Measurements from ENCODE around the gene UQCR11. TPM values are rescaled to one million over a fixed set of nuclear protein-coding genes. Genes with fewer than 3 reads are reported as not detected.

Gene UQCR11
- total and polyA plus RNA-seq, 2 experiments from 2014 or later, result 49.3 to 669 TPM

DNA sequence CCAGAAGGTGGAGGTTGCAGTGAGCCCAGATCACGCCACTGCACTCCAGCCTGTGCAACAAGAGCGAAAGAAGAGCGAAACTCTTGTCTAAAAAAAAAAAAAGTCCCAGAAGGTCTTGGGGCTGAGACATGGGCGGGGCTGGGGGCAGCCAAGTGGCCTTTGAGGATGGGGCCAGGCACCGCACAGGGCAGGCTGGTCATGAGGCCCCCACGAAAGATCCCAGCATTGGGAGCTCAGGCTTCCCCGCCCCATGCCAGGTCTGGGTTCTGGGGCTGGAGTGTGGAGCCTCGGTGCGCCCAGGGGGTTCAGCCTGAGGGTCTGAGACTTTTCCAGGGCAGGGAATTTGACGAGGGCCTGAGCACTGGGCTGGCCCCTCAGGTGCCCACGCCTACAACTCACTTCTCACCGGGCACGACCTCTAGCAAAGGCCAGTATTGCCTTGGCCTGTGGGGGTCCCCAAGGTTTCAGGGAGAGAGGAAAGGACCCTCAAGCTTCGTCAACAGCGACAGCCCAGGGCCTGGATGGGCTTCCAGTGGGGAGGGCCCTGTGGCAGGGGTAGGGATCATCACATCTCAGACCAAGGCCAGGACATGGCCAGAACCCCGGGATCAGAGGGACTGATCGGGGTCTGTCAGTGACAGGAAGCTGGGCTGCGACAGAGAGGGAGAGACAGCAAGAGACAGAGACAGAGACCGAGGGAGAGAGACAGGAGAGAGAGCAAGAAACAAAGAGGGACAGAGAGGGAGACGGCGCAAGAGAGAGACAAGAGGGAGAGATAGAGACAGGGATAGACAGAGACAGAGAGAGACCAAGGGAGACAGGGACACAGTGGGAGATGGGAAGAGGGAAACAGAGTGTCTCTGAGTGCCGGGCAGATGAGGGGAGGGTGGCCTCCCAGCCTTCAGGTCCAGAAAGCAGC, 29.7 kb downstream of the UQCR11 start:
- no peaks in the 10 kb centered on the region for H3K9me3 ChIP-seq (ENCODE audit: low read depth)
- no peaks in the 10 kb centered on the region for H3K79me2 ChIP-seq (ENCODE audit: insufficient read depth)
- H3K4me2 ChIP-seq (ENCODE audit: unreplicated experiment), result no peak overlapping the region
- H3K4me3 ChIP-seq, result no peak overlapping the region
- H3F3A ChIP-seq (ENCODE audit: insufficient read depth), result no peaks in the 10 kb centered on the region
- H3K36me3 ChIP-seq (ENCODE audit: low read depth), result no peaks in the 10 kb centered on the region
- no peak overlapping the region for H3K9ac ChIP-seq
- no peak overlapping the region for H3K27ac ChIP-seq
- TF ChIP-seq EZH2phosphoT487 (IDR thresholded peaks at IDR 0.05; ENCODE audit: insufficient read depth, low read depth), result no peak
- TF ChIP-seq EZH2 (IDR thresholded peaks at IDR 0.05; ENCODE audit: insufficient read depth, poor library complexity, severe bottlenecking), result no peak
- H4K20me1 ChIP-seq (ENCODE audit: insufficient read depth), result no peaks in the 10 kb centered on the region
- WGBS, 2 experiments (ENCODE audit: low coverage in 1 of 2, low lambda C conversion rate in 2 of 2, missing lambda C conversion rate in 2 of 2), result 83 to 84% methylated on average over 21 of the region's 22 CpGs
- in situ Hi-C loops (cut with MboI), result no loop called here
- no peak for DNase-seq
- H3K4me1 ChIP-seq (ENCODE audit: insufficient read depth), result no peaks in the 10 kb centered on the region
- H3K27me3 ChIP-seq (replicated peaks; ENCODE audit: insufficient read depth), result no peaks in the 10 kb centered on the region
- H2AFZ ChIP-seq, result no peak overlapping the region
- no peaks in the 10 kb centered on the region for H3K9me2 ChIP-seq (ENCODE audit: insufficient read depth)

DNA sequence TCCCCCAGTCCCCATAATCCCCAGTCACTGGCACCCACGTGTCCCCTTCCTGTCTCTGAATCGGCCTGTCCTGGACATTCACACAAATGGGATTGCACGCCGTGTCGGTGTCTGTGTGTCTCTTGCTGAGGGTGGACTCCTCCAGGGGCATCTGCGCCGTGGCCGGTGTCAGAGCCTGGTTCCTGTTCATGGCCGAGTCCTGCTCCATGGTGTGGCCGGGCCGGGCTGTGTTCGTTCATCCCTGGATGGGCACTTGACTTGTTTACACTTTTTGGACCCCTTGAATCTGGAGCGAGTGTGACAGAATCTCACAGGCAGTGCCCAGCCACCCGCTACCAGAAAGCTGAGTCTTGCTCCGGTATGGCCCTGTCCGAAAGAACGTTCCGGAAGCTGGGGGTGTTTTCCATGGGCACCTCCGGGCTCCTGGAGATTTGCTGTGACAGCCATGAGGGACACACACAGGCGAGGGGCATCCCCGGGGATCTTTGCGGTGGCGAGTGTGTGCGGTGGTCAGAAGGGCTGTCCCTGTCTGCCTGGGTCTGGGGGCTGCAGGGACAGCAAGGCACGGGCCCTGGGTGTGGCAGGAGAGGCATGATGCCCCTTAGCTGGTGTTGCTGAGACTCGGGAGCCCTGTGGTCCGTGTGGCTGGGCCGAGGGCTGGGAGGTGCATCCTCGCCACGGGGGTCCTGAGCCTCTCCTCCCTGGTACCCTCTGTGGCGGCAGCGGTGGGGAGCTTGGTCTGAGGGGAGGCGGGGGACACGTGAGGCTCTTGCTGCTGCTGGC, 30.7 kb downstream of the UQCR11 start:
- Histone ChIP-seq H3K27me3 (replicated peaks; ENCODE audit: insufficient read depth) (no peaks in the 10 kb centered on the region), H3K9ac (no peak overlapping the region), H3F3A (ENCODE audit: insufficient read depth) (no peaks in the 10 kb centered on the region), H3K27ac (no peak overlapping the region), H3K4me2 (ENCODE audit: unreplicated experiment) (no peak overlapping the region), H3K9me3 (ENCODE audit: low read depth) (no peaks in the 10 kb centered on the region), H2AFZ (no peak overlapping the region), H3K79me2 (ENCODE audit: insufficient read depth) (no peaks in the 10 kb centered on the region), H3K9me2 (ENCODE audit: insufficient read depth) (no peaks in the 10 kb centered on the region), H4K20me1 (ENCODE audit: insufficient read depth) (no peaks in the 10 kb centered on the region), H3K4me3 (no peak overlapping the region), H3K36me3 (ENCODE audit: low read depth) (no peaks in the 10 kb centered on the region), H3K4me1 (ENCODE audit: insufficient read depth) (no peaks in the 10 kb centered on the region)
- WGBS, 2 experiments (ENCODE audit: low coverage in 1 of 2, low lambda C conversion rate in 2 of 2, missing lambda C conversion rate in 2 of 2), result 84 to 89% methylated on average over 29 to 32 of the region's 34 CpGs
- no peak for DNase-seq
- TF ChIP-seq EZH2 (IDR thresholded peaks at IDR 0.05; ENCODE audit: insufficient read depth, poor library complexity, severe bottlenecking) (no peak), EZH2phosphoT487 (IDR thresholded peaks at IDR 0.05; ENCODE audit: insufficient read depth, low read depth) (no peak)
- in situ Hi-C loops (cut with MboI), result no loop called here

DNA sequence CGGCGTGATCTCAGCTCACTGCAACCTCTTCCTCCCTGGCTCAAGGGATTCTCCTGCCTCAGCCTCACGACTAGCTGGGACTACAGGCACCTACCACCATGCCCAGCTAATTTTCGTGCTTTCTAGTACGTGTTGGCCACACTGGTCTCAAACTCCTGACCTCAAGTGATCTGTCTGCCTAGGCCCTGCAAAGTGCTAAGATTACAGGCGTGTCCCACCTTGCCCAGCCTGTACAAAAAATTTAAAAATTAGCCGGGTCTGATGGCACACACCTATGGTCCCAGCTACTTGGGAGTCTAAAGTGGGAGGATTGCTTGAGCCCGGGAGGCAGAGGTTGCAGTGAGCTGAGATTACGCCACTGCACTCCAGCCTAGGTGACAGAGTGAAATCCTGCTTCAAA, 32.5 kb downstream of the UQCR11 start:
- Histone ChIP-seq H4K20me1 (ENCODE audit: insufficient read depth) (no peaks in the 10 kb centered on the region), H3K36me3 (ENCODE audit: low read depth) (no peaks in the 10 kb centered on the region), H3K4me2 (ENCODE audit: unreplicated experiment) (no peak overlapping the region), H2AFZ (no peak overlapping the region), H3K4me1 (ENCODE audit: insufficient read depth) (no peaks in the 10 kb centered on the region), H3F3A (ENCODE audit: insufficient read depth) (no peaks in the 10 kb centered on the region), H3K79me2 (ENCODE audit: insufficient read depth) (no peaks in the 10 kb centered on the region), H3K27ac (no peak overlapping the region), H3K9me2 (ENCODE audit: insufficient read depth) (no peaks in the 10 kb centered on the region), H3K9ac (no peak overlapping the region), H3K4me3 (no peak overlapping the region), H3K27me3 (replicated peaks; ENCODE audit: insufficient read depth) (no peaks in the 10 kb centered on the region), H3K9me3 (ENCODE audit: low read depth) (no peaks in the 10 kb centered on the region)
- WGBS, 2 experiments (ENCODE audit: low coverage in 1 of 2, low lambda C conversion rate in 2 of 2, missing lambda C conversion rate in 2 of 2), result 75 to 76% methylated on average over 9 of the region's 9 CpGs
- in situ Hi-C loops (cut with MboI), result no loop called here
- DNase-seq, result no peak
- no peak for TF ChIP-seq EZH2phosphoT487 (IDR thresholded peaks at IDR 0.05; ENCODE audit: insufficient read depth, low read depth)
- TF ChIP-seq EZH2 (IDR thresholded peaks at IDR 0.05; ENCODE audit: insufficient read depth, poor library complexity, severe bottlenecking), result no peak

DNA sequence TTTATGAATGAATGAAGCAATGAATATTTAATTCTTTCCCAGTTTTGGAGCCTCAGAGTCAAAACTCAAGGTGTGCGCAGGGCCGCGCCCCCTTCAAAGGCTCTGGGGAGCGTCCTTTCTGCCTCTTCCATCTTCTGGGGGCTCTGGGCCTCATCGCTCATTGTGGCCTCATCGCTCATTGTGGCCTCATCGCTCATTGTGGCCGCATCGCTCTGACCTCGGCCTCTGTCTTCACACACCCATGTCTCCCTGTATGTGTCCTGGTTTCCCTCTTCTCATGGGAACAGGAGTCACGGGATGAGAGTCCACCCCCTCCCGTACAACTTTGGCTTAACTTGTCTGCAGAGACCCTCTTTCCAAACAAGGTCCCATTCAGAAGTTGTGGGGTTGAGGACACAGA, 33.9 kb downstream of the UQCR11 start:
- in situ Hi-C loops (cut with MboI), result no loop called here
- H3F3A ChIP-seq (ENCODE audit: insufficient read depth), result no peaks in the 10 kb centered on the region
- H3K27me3 ChIP-seq (replicated peaks; ENCODE audit: insufficient read depth), result no peaks in the 10 kb centered on the region
- no peak overlapping the region for H3K4me3 ChIP-seq
- 92 to 100% methylated on average over 8 to 12 of the region's 12 CpGs for WGBS, 2 experiments (ENCODE audit: low coverage in 1 of 2, low lambda C conversion rate in 2 of 2, missing lambda C conversion rate in 2 of 2)
- H3K9me3 ChIP-seq (ENCODE audit: low read depth), result no peaks in the 10 kb centered on the region
- H4K20me1 ChIP-seq (ENCODE audit: insufficient read depth), result no peaks in the 10 kb centered on the region
- H3K36me3 ChIP-seq (ENCODE audit: low read depth), result no peaks in the 10 kb centered on the region
- DNase-seq, result no peak
- H3K79me2 ChIP-seq (ENCODE audit: insufficient read depth), result peaks cover under 1% of the 10 kb centered on the region; the same call in 1 of the 2 replicates
- H3K9me2 ChIP-seq (ENCODE audit: insufficient read depth), result no peaks in the 10 kb centered on the region
- H3K9ac ChIP-seq, result no peak overlapping the region
- H3K4me1 ChIP-seq (ENCODE audit: insufficient read depth), result no peaks in the 10 kb centered on the region
- no peak overlapping the region for H3K27ac ChIP-seq
- no peak for TF ChIP-seq EZH2phosphoT487 (IDR thresholded peaks at IDR 0.05; ENCODE audit: insufficient read depth, low read depth)
- no peak for TF ChIP-seq EZH2 (IDR thresholded peaks at IDR 0.05; ENCODE audit: insufficient read depth, poor library complexity, severe bottlenecking)
- H2AFZ ChIP-seq, result no peak overlapping the region
- no peak overlapping the region for H3K4me2 ChIP-seq (ENCODE audit: unreplicated experiment)
